ENCODE results near the gene STPG1. TPM values are rescaled to one million over a fixed set of nuclear protein-coding genes. Genes with fewer than 3 reads are reported as not detected.

STPG1 gene
- polyA plus RNA-seq, 2 of the 4 experiments (the other 2 are of a cell fraction) = 4.4 to 9.7 TPM

GRCh38 chr1:24403806-24404205 is 9.8 kb downstream of the STPG1 start (continued):
- TF ChIP-seq HMGXB4 (CRISPR knock-in tag; IDR thresholded peaks at IDR 0.05; ENCODE audit: borderline replicate concordance) = no peak
- TF ChIP-seq MAFK (IDR thresholded peaks at IDR 0.05; ENCODE audit: partially characterized antibody) = no peak

GRCh38 chr1:24400065-24400464 is 13.5 kb downstream of the STPG1 start:
- DNase-seq (ENCODE audit: low read depth in 1 of 2, low spot score in 1 of 2) (no peak), FAIRE-seq (no peak), ATAC-seq (no peak)
- Histone ChIP-seq H3K4me3 (no peak overlapping the region), H3K9me3 (no peaks in the 10 kb centered on the region), H3K4me2 (no peak overlapping the region), H3K4me1 (no peaks in the 10 kb centered on the region), H3K27ac (no peak overlapping the region)
- TF ChIP-seq CHD2 (IDR thresholded peaks at IDR 0.05; ENCODE audit: low read length, partially characterized antibody) = no peak
- TF ChIP-seq PHF8 (IDR thresholded peaks at IDR 0.05; ENCODE audit: borderline replicate concordance, low read depth) = no peak
- no peak for TF ChIP-seq CHD4 (IDR thresholded peaks at IDR 0.05; ENCODE audit: borderline replicate concordance)
- TF ChIP-seq MYC (IDR thresholded peaks at IDR 0.05; ENCODE audit: borderline replicate concordance, low read length) = no peak
- ChIA-PET CTCF (interaction anchor here (1.4 to 23.6 kb wide), 3 partner anchors 8 to 205 kb away, joined by 6 to 748 read pairs (median 48); no protein-coding TSS in a partner anchor), POLR2A (no interaction called here)
- WGBS (ENCODE audit: missing lambda C conversion rate) = 33% methylated on average over 1 of the region's 1 CpG

GRCh38 chr1:24393892-24394291 is 19.7 kb downstream of the STPG1 start:
- no peak for FAIRE-seq
- peak overlapping the region; percentile 51 to 59 for H3K27ac ChIP-seq
- peak; percentile 60 to 67; a peak in 5 of 6 replicates for ATAC-seq
- peak overlapping the region; percentile 61 for H3K4me2 ChIP-seq
- CTCF ChIA-PET = interaction anchor here (0.9 to 23.6 kb wide), 13 partner anchors 9 to 324 kb away, joined by 3 to 748 read pairs (median 30); partner anchors contain the start of genes NIPAL3 and STPG1
- no peak overlapping the region for H3K4me3 ChIP-seq
- TF ChIP-seq MAX (IDR thresholded peaks at IDR 0.05) (no peak), FOSL2 (IDR thresholded peaks at IDR 0.05) (no peak), FOSL2 (CRISPR knock-in tag; IDR thresholded peaks at IDR 0.05) (peak; percentile 34; the same call in 1 of the 2 replicates), HOXB13 (CRISPR knock-in tag; IDR thresholded peaks at IDR 0.05; ENCODE audit: low read depth) (no peak)
- POLR2A ChIA-PET = interaction anchor here (0.6 to 1.4 kb wide), 5 partner anchors 16 to 243 kb away, joined by 3 to 4 read pairs (median 3); partner anchors contain the start of genes RCAN3 and STPG1
- H3K4me1 ChIP-seq = peaks cover 41% of the 10 kb centered on the region
- WGBS (ENCODE audit: missing lambda C conversion rate) = 20% methylated on average over 6 of the region's 6 CpGs
- peak; percentile 28 to 47 for DNase-seq (ENCODE audit: low read depth in 1 of 2, low spot score in 1 of 2)
- no peaks in the 10 kb centered on the region for H3K9me3 ChIP-seq

GRCh38 chr1:24392982-24393650 is 20.5 kb downstream of the STPG1 start:
- Histone ChIP-seq H3K27ac (peak overlapping the region; percentile 51 to 59; a peak in 5 of 6 replicates), H3K4me3 (no peak overlapping the region), H3K4me1 (peaks cover 45% of the 10 kb centered on the region), H3K9me3 (no peaks in the 10 kb centered on the region), H3K4me2 (peak overlapping the region; percentile 61)
- WGBS (ENCODE audit: missing lambda C conversion rate) = 86% methylated on average over 4 of the region's 4 CpGs
- FAIRE-seq = no peak
- no peak for TF ChIP-seq RARB (CRISPR knock-in tag; IDR thresholded peaks at IDR 0.05)
- TF ChIP-seq GATA3 (IDR thresholded peaks at IDR 0.05; ENCODE audit: borderline replicate concordance) = no peak
- no peak for TF ChIP-seq BCL3 (IDR thresholded peaks at IDR 0.05)
- no peak for TF ChIP-seq ZSCAN20 (CRISPR knock-in tag; IDR thresholded peaks at IDR 0.05)
- no peak for TF ChIP-seq HEYL (CRISPR knock-in tag; IDR thresholded peaks at IDR 0.05)
- TF ChIP-seq CBX2 (IDR thresholded peaks at IDR 0.05; ENCODE audit: borderline replicate concordance, low read depth) = no peak
- no peak for TF ChIP-seq NFE2L2 (conservative IDR thresholded peaks at IDR 0.05; ENCODE audit: low read length)
- TF ChIP-seq FOSB (CRISPR knock-in tag; IDR thresholded peaks at IDR 0.05) = no peak
- TF ChIP-seq SMC3 (IDR thresholded peaks at IDR 0.05) = no peak
- TF ChIP-seq RFX5 (IDR thresholded peaks at IDR 0.05) = no peak
- no peak for TF ChIP-seq FOXS1 (CRISPR knock-in tag; IDR thresholded peaks at IDR 0.05)
- TF ChIP-seq ZFP36 (IDR thresholded peaks at IDR 0.05; ENCODE audit: borderline replicate concordance, partially characterized antibody) = no peak
- TF ChIP-seq RAD21 (conservative IDR thresholded peaks at IDR 0.05 in 1 of 2, IDR thresholded peaks at IDR 0.05 in 1 of 2) = no peak
- TF ChIP-seq CHD4 (IDR thresholded peaks at IDR 0.05; ENCODE audit: borderline replicate concordance) = no peak
- no peak for TF ChIP-seq TFCP2L1 (CRISPR knock-in tag; IDR thresholded peaks at IDR 0.05)
- TF ChIP-seq POLR2A (IDR thresholded peaks at IDR 0.05; ENCODE audit: low read length) = no peak
- TF ChIP-seq EHMT2 (IDR thresholded peaks at IDR 0.05; ENCODE audit: low read depth) = no peak
- ChIA-PET POLR2A (interaction anchor here (0.9 to 2.1 kb wide), 5 partner anchors 16 to 243 kb away, joined by 3 to 10 read pairs (median 4); partner anchors contain the start of genes RCAN3 and STPG1), CTCF (interaction anchor here (0.6 to 23.6 kb wide), 34 partner anchors 10 to 592 kb away, joined by 3 to 748 read pairs (median 9); partner anchors contain the start of genes GALE, GRHL3, NIPAL3 and STPG1)
- DNase-seq (ENCODE audit: low read depth in 1 of 2, low spot score in 1 of 2) = no peak
- no peak for ATAC-seq

All from A549 (cell line).